ENCODE data around the gene FBXW7.

The FBXW7 gene

GRCh38 chr4:152565333-152565732 is 29.4 kb upstream of the FBXW7 start:
- no peak for TF ChIP-seq FOXP2 (optimal IDR thresholded peaks at IDR 0.05; ENCODE audit: borderline replicate concordance, extremely low read depth, extremely low read length, insufficient read depth)
- TF ChIP-seq TAF1 (IDR thresholded peaks at IDR 0.05; ENCODE audit: borderline replicate concordance, insufficient read depth, low read length): no peak
- no peak for TF ChIP-seq POLR2AphosphoS5 (IDR thresholded peaks at IDR 0.05; ENCODE audit: low read depth, low read length)
- no peak for TF ChIP-seq SIN3A (IDR thresholded peaks at IDR 0.05; ENCODE audit: borderline replicate concordance, insufficient read depth, low read length)

GRCh38 chr4:152564336-152564735 is 28.4 kb upstream of the FBXW7 start:
- no peak for TF ChIP-seq TAF1 (IDR thresholded peaks at IDR 0.05; ENCODE audit: borderline replicate concordance, insufficient read depth, low read length)
- TF ChIP-seq FOXP2 (optimal IDR thresholded peaks at IDR 0.05; ENCODE audit: borderline replicate concordance, extremely low read depth, extremely low read length, insufficient read depth): no peak
- TF ChIP-seq POLR2AphosphoS5 (IDR thresholded peaks at IDR 0.05; ENCODE audit: low read depth, low read length): no peak
- no peak for TF ChIP-seq REST (IDR thresholded peaks at IDR 0.05; ENCODE audit: insufficient read depth in 1 of 2, low read depth in 2 of 2, low read length in 2 of 2)
- no peak for TF ChIP-seq SIN3A (IDR thresholded peaks at IDR 0.05; ENCODE audit: borderline replicate concordance, insufficient read depth, low read length)

GRCh38 chr4:152563209-152563608 is 27.3 kb upstream of the FBXW7 start:
- no peak for TF ChIP-seq REST (IDR thresholded peaks at IDR 0.05; ENCODE audit: insufficient read depth in 1 of 2, low read depth in 2 of 2, low read length in 2 of 2)
- no peak for TF ChIP-seq TAF1 (IDR thresholded peaks at IDR 0.05; ENCODE audit: borderline replicate concordance, insufficient read depth, low read length)
- TF ChIP-seq SIN3A (IDR thresholded peaks at IDR 0.05; ENCODE audit: borderline replicate concordance, insufficient read depth, low read length): no peak
- TF ChIP-seq FOXP2 (optimal IDR thresholded peaks at IDR 0.05; ENCODE audit: borderline replicate concordance, extremely low read depth, extremely low read length, insufficient read depth): no peak
- no peak for TF ChIP-seq POLR2AphosphoS5 (IDR thresholded peaks at IDR 0.05; ENCODE audit: low read depth, low read length)

- TF ChIP-seq TAF1 (IDR thresholded peaks at IDR 0.05; ENCODE audit: borderline replicate concordance, insufficient read depth, low read length) (no peak), FOXP2 (optimal IDR thresholded peaks at IDR 0.05; ENCODE audit: borderline replicate concordance, extremely low read depth, extremely low read length, insufficient read depth) (no peak), REST (IDR thresholded peaks at IDR 0.05; ENCODE audit: insufficient read depth in 1 of 2, low read depth in 2 of 2, low read length in 2 of 2) (no peak), SIN3A (IDR thresholded peaks at IDR 0.05; ENCODE audit: borderline replicate concordance, insufficient read depth, low read length) (no peak), POLR2AphosphoS5 (IDR thresholded peaks at IDR 0.05; ENCODE audit: low read depth, low read length) (no peak)
These were observed 23.7 kb upstream of the FBXW7 start for GRCh38 chr4:152559641-152560040.

GRCh38 chr4:152558396-152558795 is 22.5 kb upstream of the FBXW7 start:
- TF ChIP-seq TAF1 (IDR thresholded peaks at IDR 0.05; ENCODE audit: borderline replicate concordance, insufficient read depth, low read length): no peak
- no peak for TF ChIP-seq POLR2AphosphoS5 (IDR thresholded peaks at IDR 0.05; ENCODE audit: low read depth, low read length)
- TF ChIP-seq REST (IDR thresholded peaks at IDR 0.05; ENCODE audit: insufficient read depth in 1 of 2, low read depth in 2 of 2, low read length in 2 of 2): no peak
- no peak for TF ChIP-seq FOXP2 (optimal IDR thresholded peaks at IDR 0.05; ENCODE audit: borderline replicate concordance, extremely low read depth, extremely low read length, insufficient read depth)
- no peak for TF ChIP-seq SIN3A (IDR thresholded peaks at IDR 0.05; ENCODE audit: borderline replicate concordance, insufficient read depth, low read length)

Data from PFSK-1 (cell line).